SK-N-SH treated with all-trans-retinoic acid at 6 μM for 48 hours (cell line): ENCODE measurements around the gene SCFD2.

Source experiments
- ATAC-seq: fragments of 200-7000 bp; cut with Tn5 transposase; 3 replicates; pipeline ENCODE4 v1.9.1; 2020; ENCODE audit warnings: mild to moderate bottlenecking, moderate library complexity
- ARNTL ChIP-seq: fragments of 450-650 bp; formaldehyde crosslinking; IDR thresholded peaks from 2 replicates; pipeline ENCODE4 v1.5.0; 2020; ENCODE audit warnings: low read depth, mild to moderate bottlenecking, moderate library complexity, borderline replicate concordance
- BACH2 ChIP-seq: fragments of 250-450 bp; sonication (Bioruptor Pico); IDR thresholded peaks from 2 replicates; pipeline ENCODE4 v1.9.0; 2021; ENCODE audit warnings: mild to moderate bottlenecking, borderline replicate concordance
- CREB5 ChIP-seq: fragments of 250-450 bp; sonication (Bioruptor Pico); IDR thresholded peaks from 2 replicates; pipeline ENCODE4 v1.5.1; 2020; ENCODE audit warnings: low read depth, mild to moderate bottlenecking, moderate library complexity
- CSDC2 ChIP-seq: fragments of 250-450 bp; sonication (Bioruptor Pico); IDR thresholded peaks from 2 replicates; pipeline ENCODE4 v1.5.0; 2020; ENCODE audit warnings: mild to moderate bottlenecking, moderate library complexity
- CSRNP3 ChIP-seq: fragments of 250-450 bp; sonication (Bioruptor Pico); IDR thresholded peaks from 2 replicates; pipeline ENCODE4 v1.5.1; 2021; ENCODE audit warnings: mild to moderate bottlenecking, moderate library complexity
- ESRRG ChIP-seq: fragments of 250-450 bp; sonication (Bioruptor Pico); IDR thresholded peaks from 2 replicates; pipeline ENCODE4 v1.6.1; 2021; ENCODE audit warnings: mild to moderate bottlenecking
- GLIS3 ChIP-seq: fragments of 250-450 bp; sonication (Bioruptor Pico); IDR thresholded peaks from 2 replicates; pipeline ENCODE4 v1.5.0; 2020; ENCODE audit warnings: mild to moderate bottlenecking, moderate library complexity
- ISL1 ChIP-seq: fragments of 250-450 bp; sonication (Bioruptor Pico); IDR thresholded peaks from 2 replicates; pipeline ENCODE4 v2.1.2; 2022; ENCODE audit warnings: mild to moderate bottlenecking, moderate library complexity
- OSR1 ChIP-seq: fragments of 250-450 bp; sonication (Bioruptor Pico); IDR thresholded peaks from 2 replicates; pipeline ENCODE4 v1.8.0; 2022; ENCODE audit warnings: moderate library complexity, mild to moderate bottlenecking, inconsistent platforms
- POU6F1 ChIP-seq: fragments of 250-450 bp; sonication (Bioruptor Pico); IDR thresholded peaks from 2 replicates; pipeline ENCODE4 v1.8.0; 2021; ENCODE audit warnings: low read depth, mild to moderate bottlenecking, moderate library complexity, borderline replicate concordance
- RARB ChIP-seq: fragments of 250-450 bp; sonication (Bioruptor Pico); IDR thresholded peaks from 2 replicates; pipeline ENCODE4 v1.8.0; 2021; ENCODE audit warnings: mild to moderate bottlenecking, moderate library complexity
- SNAI2 ChIP-seq: fragments of 250-450 bp; sonication (Bioruptor Pico); IDR thresholded peaks from 2 replicates; pipeline ENCODE4 v1.5.0; 2020; ENCODE audit warnings: mild to moderate bottlenecking, moderate library complexity
- TCF4 ChIP-seq: fragments of 250-450 bp; sonication (Bioruptor Pico); IDR thresholded peaks from 2 replicates; pipeline ENCODE4 v1.8.0; 2021; ENCODE audit warnings: mild to moderate bottlenecking, moderate library complexity, borderline replicate concordance
- TOX ChIP-seq: fragments of 250-450 bp; sonication (Bioruptor Pico); IDR thresholded peaks from 2 replicates; pipeline ENCODE4 v1.8.0; 2021; ENCODE audit warnings: mild to moderate bottlenecking, moderate library complexity, borderline replicate concordance
- TSHZ2 ChIP-seq: fragments of 250-450 bp; sonication (Bioruptor Pico); IDR thresholded peaks from 2 replicates; pipeline ENCODE4 v1.5.0; 2020; ENCODE audit warnings: mild to moderate bottlenecking, moderate library complexity
- ZFP3 ChIP-seq: fragments of 250-450 bp; sonication (Bioruptor Pico); IDR thresholded peaks from 2 replicates; pipeline ENCODE4 v1.5.0; 2020; ENCODE audit warnings: mild to moderate bottlenecking, moderate library complexity
- ZFP30 ChIP-seq: fragments of 450-650 bp; formaldehyde crosslinking; IDR thresholded peaks from 2 replicates; pipeline ENCODE4 v1.5.0; 2022; ENCODE audit warnings: mild to moderate bottlenecking, moderate library complexity
- ZNF565 ChIP-seq: fragments of 450-650 bp; formaldehyde crosslinking; conservative IDR thresholded peaks from 2 replicates; pipeline ENCODE4 v1.5.0; 2020; ENCODE audit warnings: low read depth, mild to moderate bottlenecking, moderate library complexity
- ZNF70 ChIP-seq: fragments of 450-650 bp; formaldehyde crosslinking; IDR thresholded peaks from 2 replicates; pipeline ENCODE4 v1.5.0; 2020; ENCODE audit warnings: mild to moderate bottlenecking, moderate library complexity
- ZNF8 ChIP-seq: fragments of 450-650 bp; formaldehyde crosslinking; IDR thresholded peaks from 2 replicates; pipeline ENCODE4 v1.5.0; 2020; ENCODE audit warnings: mild to moderate bottlenecking, moderate library complexity

SCFD2 gene

GRCh38 chr4:53013873-53014775 is 351.7 kb downstream of the SCFD2 start:
- TF ChIP-seq TOX (CRISPR knock-in tag): no peak
- no peak for TF ChIP-seq SNAI2 (CRISPR knock-in tag)
- no peak for TF ChIP-seq ESRRG (CRISPR knock-in tag)
- no peak for TF ChIP-seq CREB5 (CRISPR knock-in tag)
- TF ChIP-seq POU6F1 (CRISPR knock-in tag): no peak
- TF ChIP-seq ZFP3 (CRISPR knock-in tag): no peak
- TF ChIP-seq TCF4 (CRISPR knock-in tag): no peak
- no peak for TF ChIP-seq RARB (CRISPR knock-in tag)
- TF ChIP-seq ARNTL (CRISPR knock-in tag): no peak
- no peak for TF ChIP-seq GLIS3 (CRISPR knock-in tag)
- TF ChIP-seq ZNF565 (CRISPR knock-in tag): no peak
- no peak for TF ChIP-seq ZFP30 (CRISPR knock-in tag)
- no peak for TF ChIP-seq ISL1 (CRISPR knock-in tag)
- no peak for ATAC-seq

- ATAC-seq: peak; percentile 84
- TF ChIP-seq ISL1 (CRISPR knock-in tag): peak; percentile 13; the same call in 1 of the 2 replicates
- TF ChIP-seq ZNF70 (CRISPR knock-in tag): peak; percentile 5; the same call in 1 of the 2 replicates
- peak; percentile 85 for TF ChIP-seq TCF4 (CRISPR knock-in tag)
- TF ChIP-seq CREB5 (CRISPR knock-in tag): no peak
- no peak for TF ChIP-seq GLIS3 (CRISPR knock-in tag)
- TF ChIP-seq TSHZ2 (CRISPR knock-in tag): 0 out of 2 replicates have a peak, but pooled peaks have one; percentile 28
- no peak for TF ChIP-seq RARB (CRISPR knock-in tag)
- peak; percentile 76; the same call in 1 of the 2 replicates for TF ChIP-seq ZFP3 (CRISPR knock-in tag)
- no peak for TF ChIP-seq CSRNP3
Measured at GRCh38 chr4:53012738-53013137, 353.1 kb downstream of the SCFD2 start.

GRCh38 chr4:53011259-53011905 is 354.5 kb downstream of the SCFD2 start:
- peak; percentile 6 for ATAC-seq
- no peak for TF ChIP-seq ISL1 (CRISPR knock-in tag)
- TF ChIP-seq ZNF8: no peak
- no peak for TF ChIP-seq RARB (CRISPR knock-in tag)
- TF ChIP-seq ZFP3 (CRISPR knock-in tag): no peak
- no peak for TF ChIP-seq CSDC2 (CRISPR knock-in tag)
- TF ChIP-seq TCF4 (CRISPR knock-in tag): no peak
- no peak for TF ChIP-seq ZNF565 (CRISPR knock-in tag)
- no peak for TF ChIP-seq POU6F1 (CRISPR knock-in tag)
- no peak for TF ChIP-seq BACH2 (CRISPR knock-in tag)
- no peak for TF ChIP-seq OSR1 (CRISPR knock-in tag)
- TF ChIP-seq TSHZ2 (CRISPR knock-in tag): no peak
